GM10266 (cell line): Measurements from ENCODE around the gene ZRANB3.
A peak's percentile ranks its signal among the peaks of the same experiment; 100 is the strongest.

Experiments
- DNase-seq: peaks from one replicate; pipeline ENCODE4 v3.0.0; 2012; ENCODE audit errors: extremely low spot score
- TF ChIP-seq, protein P1 (sequence below): IDR thresholded peaks from 2 replicates; pipeline ENCODE4 v1.5.1; 2012; ENCODE audit warnings: mild to moderate bottlenecking, low read depth; ENCODE audit not compliant: control insufficient read depth, insufficient read depth; ENCODE audit errors: missing control alignments

ZRANB3 gene

DNA sequence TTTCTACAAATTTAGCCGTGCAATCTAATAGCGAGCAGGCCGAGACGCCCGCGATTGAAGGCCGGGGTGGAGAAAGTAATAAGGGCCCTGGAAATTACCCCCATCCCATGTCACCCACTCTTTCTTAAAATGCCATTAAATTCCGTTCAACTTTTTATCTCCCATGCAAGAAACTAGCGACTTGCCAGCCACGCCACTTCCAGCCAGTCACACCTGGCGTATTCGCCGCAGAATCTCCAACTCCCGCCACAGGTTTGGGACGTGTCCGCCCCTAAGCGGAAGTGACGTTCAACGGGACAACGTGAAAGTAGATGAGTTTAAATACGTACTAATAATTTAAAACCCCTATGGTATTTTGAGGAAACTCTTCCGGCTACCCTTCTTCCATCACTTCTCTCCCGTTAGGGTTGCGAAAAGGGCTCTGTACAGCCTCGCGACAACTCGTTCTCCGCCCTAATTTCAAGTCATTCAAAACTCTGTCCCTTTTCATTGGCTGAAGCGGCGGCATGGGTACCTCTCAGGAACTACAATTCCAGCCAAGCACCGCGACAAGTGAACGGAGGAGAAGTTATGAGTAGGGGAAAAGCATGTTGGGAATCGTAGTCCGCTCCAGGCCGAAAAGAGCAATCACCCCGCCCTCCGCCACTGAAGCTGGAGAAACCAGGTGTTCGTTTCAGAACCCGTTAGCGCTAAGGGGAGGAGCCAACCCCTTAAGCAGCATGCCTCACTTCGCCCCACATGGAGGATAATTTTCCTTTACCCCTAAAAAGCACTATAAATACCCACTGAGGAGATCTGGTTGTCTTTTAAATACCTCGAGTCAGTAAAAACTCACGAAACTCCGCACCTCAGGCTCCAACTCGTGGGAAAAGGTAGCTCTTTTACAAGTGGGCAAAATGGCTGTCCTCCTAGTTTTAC lies at the start of gene ZRANB3:
Gene ZRANB3 (minus strand): TSS at position 906 of the 918 bp plus-strand sequence.
- TF ChIP-seq, protein P1, sequence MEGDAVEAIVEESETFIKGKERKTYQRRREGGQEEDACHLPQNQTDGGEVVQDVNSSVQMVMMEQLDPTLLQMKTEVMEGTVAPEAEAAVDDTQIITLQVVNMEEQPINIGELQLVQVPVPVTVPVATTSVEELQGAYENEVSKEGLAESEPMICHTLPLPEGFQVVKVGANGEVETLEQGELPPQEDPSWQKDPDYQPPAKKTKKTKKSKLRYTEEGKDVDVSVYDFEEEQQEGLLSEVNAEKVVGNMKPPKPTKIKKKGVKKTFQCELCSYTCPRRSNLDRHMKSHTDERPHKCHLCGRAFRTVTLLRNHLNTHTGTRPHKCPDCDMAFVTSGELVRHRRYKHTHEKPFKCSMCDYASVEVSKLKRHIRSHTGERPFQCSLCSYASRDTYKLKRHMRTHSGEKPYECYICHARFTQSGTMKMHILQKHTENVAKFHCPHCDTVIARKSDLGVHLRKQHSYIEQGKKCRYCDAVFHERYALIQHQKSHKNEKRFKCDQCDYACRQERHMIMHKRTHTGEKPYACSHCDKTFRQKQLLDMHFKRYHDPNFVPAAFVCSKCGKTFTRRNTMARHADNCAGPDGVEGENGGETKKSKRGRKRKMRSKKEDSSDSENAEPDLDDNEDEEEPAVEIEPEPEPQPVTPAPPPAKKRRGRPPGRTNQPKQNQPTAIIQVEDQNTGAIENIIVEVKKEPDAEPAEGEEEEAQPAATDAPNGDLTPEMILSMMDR = no peak
- DNase-seq = peak; percentile 85

DNA sequence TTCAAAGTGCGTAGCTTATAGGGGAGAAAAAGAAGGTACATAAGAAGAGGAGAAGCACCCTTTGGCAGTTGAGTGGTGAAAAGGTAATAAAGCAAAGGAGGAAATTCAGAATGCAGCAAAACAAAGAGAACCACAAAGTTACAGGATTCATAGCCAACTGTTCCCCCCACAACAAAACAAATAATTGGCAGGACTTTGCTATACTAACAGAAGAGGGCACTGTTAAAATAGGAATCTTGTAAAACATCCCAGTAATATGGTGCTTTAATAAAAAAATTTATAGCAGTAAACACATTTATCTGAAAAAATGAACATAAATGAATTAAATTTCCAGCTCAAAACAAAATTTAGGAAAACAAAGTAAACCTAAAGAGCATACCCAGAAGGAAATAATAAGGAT lies 42.6 kb upstream of the ZRANB3 start:
- no peak for DNase-seq
- TF ChIP-seq, protein P1 = no peak

DNA sequence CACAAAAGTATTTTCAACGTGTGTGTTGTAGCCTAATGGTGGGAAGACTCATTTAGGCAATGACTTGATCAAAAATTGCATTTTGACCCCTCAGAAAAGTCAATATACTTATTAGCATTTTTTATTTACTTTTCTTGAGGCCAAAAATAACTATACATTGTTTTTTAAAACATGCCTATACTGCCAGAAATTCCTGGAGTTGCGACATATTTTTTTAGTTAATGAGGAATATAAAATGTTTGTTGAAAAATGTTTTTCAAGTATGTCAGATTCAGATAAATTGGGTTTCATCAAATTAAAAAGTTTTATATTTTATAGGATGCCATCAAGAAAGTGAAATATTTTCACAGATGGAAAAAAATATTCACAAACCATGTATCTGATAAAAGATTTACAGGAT lies 39.9 kb upstream of the ZRANB3 start:
- TF ChIP-seq, protein P1 = no peak
- no peak for DNase-seq

DNA sequence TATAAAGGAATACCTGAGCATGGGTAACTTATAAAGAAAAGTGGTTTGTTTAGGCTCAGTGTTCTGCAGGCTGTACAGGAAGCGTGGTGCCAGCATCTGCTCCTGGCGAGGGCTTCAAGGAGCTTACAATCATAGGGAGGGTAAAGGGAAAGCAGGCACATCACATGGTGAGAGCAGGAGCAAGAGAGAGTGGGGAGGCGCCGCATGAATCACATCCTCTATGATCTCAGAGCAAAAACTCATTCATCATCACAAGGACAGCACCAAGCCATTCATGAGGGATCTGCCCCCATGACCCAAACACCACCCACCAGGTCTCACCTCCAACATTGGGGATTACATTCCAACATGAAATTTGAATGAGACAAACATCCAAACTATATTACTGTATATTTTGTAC lies 32.8 kb upstream of the ZRANB3 start:
- TF ChIP-seq, protein P1 = no peak
- DNase-seq = no peak

DNA sequence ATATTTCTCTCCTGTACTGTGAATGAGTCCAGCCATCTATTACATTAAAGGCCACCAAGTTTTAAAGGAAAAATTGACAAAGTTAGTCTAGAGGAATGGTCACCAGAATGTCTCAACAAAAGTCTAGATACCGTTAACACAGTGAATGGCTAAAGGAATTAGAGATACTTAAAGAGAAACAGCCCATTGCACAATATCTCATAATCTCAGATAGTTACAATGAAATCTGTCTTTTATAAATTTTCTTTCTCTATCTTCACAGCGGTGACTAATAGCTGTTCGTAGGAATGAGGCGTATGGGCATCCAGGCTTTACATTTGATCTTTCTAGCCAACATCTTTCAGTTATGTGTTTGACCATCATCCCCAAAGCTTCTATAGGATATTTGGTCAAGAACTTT lies 30.9 kb upstream of the ZRANB3 start:
- TF ChIP-seq, protein P1 = no peak
- no peak for DNase-seq

DNA sequence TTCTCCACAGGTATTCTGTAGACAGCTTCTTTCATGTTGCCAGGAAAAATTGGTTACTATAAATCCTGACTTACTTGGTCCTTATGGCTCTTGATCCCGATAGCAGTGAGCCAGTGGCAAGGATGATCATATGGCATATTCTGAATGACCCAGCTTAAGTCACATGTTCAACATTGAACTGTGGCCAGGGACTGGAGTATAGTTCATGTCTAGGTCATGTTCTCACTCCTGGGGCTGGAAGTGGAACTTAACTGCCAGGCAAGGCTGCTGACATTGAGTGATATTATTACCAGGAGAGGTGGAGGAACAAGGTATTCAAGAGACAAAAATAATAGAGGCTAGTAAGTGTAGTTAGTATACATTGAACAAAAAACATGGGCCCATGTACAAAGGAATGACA lies 26.5 kb upstream of the ZRANB3 start:
- TF ChIP-seq, protein P1 = no peak
- no peak for DNase-seq

DNA sequence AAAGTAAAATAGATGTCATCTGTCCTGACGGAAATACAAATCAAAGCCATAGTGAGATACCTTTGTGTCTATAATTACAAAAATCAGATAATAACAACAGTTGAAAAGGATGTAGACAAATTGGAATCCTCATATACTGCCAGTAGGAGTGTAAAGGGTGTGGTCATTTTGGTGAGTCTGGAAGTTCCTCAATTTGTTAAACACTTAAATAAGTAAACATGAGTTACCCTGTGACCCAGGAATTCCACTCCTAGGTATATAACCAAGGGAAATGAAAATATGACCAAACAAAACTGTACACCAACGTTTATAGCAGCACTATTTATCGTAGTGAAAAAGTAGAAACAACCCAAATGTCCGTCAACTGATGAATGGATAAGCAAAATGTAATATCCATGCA lies 24.3 kb upstream of the ZRANB3 start:
- no peak for DNase-seq

More for the DNA sequence above, 24.3 kb upstream of the ZRANB3 start:
- TF ChIP-seq, protein P1 = no peak
